ENCODE data around the gene SLC35F1. TPM values are rescaled to one million over a fixed set of nuclear protein-coding genes. Genes with fewer than 3 reads are reported as not detected.

Gene SLC35F1
- total and polyA plus RNA-seq, 10 of the 15 experiments (the other 5 are each of a cell fraction or from before 2014, with no cell fraction given), result 0.01 TPM; not detected in 9

DNA sequence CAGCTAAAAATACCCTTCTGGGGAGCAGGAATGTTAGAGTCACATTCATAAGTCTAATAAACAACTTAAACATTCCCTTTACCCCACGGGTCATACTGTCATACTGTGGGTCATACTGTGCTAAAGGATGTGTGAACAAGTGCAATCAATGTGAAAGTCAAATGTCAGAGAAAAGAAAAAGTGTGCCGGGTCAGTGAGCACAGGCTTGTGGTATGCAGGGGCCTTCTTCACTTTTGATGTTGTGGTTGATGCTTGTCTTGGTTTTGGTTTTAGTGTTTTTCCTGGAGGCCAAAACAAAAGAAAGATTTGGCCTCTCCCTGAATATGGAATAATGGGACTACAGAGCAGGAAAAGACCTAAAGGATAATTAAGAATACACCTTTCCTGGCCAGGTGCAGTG, 373.1 kb downstream of the SLC35F1 start (continued):
- TF ChIP-seq NFIC (IDR thresholded peaks at IDR 0.05; ENCODE audit: low read depth, low read length) (peak; percentile 88), SMC3 (IDR thresholded peaks at IDR 0.05; ENCODE audit: borderline replicate concordance, low read length) (no peak), NR2F1 (conservative IDR thresholded peaks at IDR 0.05) (peak; percentile 88), CBX5 (IDR thresholded peaks at IDR 0.05; ENCODE audit: low read depth) (0 out of 2 replicates have a peak, but pooled peaks have one; percentile 55), PAX5 (IDR thresholded peaks at IDR 0.05; ENCODE audit: borderline replicate concordance, low read depth, low read length) (peak; percentile 90), ATF7 (IDR thresholded peaks at IDR 0.05; ENCODE audit: low read depth) (0 out of 2 replicates have a peak, but pooled peaks have one; percentile 22), FOS (IDR thresholded peaks at IDR 0.05; ENCODE audit: borderline replicate concordance, extremely low read depth, insufficient read length) (no peak), HDAC2 (IDR thresholded peaks at IDR 0.05) (no peak), EED (IDR thresholded peaks at IDR 0.05; ENCODE audit: low read depth) (peak; percentile 87), LARP7 (IDR thresholded peaks at IDR 0.05) (no peak), RAD51 (IDR thresholded peaks at IDR 0.05) (no peak), MTA3 (IDR thresholded peaks at IDR 0.05; ENCODE audit: borderline replicate concordance, low read length) (0 out of 2 replicates have a peak, but pooled peaks have one; percentile 58), NR2C1 (IDR thresholded peaks at IDR 0.05) (0 out of 2 replicates have a peak, but pooled peaks have one; percentile 9), EZH2 (IDR thresholded peaks at IDR 0.05; ENCODE audit: borderline replicate concordance, control insufficient read depth, low read depth, low read length) (no peak)
- TF ChIP-seq, protein P1, sequence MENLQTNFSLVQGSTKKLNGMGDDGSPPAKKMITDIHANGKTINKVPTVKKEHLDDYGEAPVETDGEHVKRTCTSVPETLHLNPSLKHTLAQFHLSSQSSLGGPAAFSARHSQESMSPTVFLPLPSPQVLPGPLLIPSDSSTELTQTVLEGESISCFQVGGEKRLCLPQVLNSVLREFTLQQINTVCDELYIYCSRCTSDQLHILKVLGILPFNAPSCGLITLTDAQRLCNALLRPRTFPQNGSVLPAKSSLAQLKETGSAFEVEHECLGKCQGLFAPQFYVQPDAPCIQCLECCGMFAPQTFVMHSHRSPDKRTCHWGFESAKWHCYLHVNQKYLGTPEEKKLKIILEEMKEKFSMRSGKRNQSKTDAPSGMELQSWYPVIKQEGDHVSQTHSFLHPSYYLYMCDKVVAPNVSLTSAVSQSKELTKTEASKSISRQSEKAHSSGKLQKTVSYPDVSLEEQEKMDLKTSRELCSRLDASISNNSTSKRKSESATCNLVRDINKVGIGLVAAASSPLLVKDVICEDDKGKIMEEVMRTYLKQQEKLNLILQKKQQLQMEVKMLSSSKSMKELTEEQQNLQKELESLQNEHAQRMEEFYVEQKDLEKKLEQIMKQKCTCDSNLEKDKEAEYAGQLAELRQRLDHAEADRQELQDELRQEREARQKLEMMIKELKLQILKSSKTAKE (IDR thresholded peaks at IDR 0.05; ENCODE audit: low read depth, poor library complexity, severe bottlenecking), result no peak
